ENCODE data around the gene KIF13A. TPM values are rescaled to one million over a fixed set of nuclear protein-coding genes. Genes with fewer than 3 reads are reported as not detected.

The KIF13A gene
- total RNA-seq, 1 experiment from 2014 or later, result 49.3 TPM

DNA sequence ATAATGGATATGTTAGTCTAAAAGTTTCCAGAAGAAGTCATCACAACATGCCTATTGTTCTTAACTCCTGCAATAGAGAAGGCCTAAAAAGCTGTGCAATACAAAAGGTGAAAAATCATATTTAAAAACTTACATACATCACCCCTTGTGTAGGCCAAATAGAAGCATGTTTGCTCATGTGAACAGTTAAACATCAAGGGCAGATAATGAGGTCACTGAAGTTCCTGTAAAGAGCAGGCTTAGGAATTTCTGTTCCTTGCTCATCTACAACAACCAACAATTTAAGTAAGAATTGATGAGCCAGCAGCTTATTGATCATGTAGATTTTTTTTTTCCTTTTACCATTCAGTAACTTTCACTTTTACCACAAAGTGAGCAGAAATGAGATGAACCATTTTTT, 273.3 kb downstream of the KIF13A start:
- DNase-seq (ENCODE audit: low read depth, low spot score), result no peak
- in situ Hi-C loops (cut with HindIII; ENCODE audit: low pct_unique_long_range_greater_than_20kb, low sequenced_read_pairs), result no loop called here
- H3K27me3 ChIP-seq (ENCODE audit: control insufficient read depth, insufficient read depth, low read length), result no peaks in the 10 kb centered on the region
- no TSS peak for BruUV-seq (replicated peaks)
- no peak overlapping the region for H3K4me3 ChIP-seq (ENCODE audit: low read depth in 2 of 2, low read length in 2 of 2)
- H3K36me3 ChIP-seq (ENCODE audit: control insufficient read depth, insufficient read depth, low read length), result no peaks in the 10 kb centered on the region
- TF ChIP-seq SIN3A (IDR thresholded peaks at IDR 0.05; ENCODE audit: borderline replicate concordance, insufficient read depth, low read depth, low read length) (no peak), TCF7L2 (IDR thresholded peaks at IDR 0.05; ENCODE audit: low read depth, low read length) (no peak), POLR2AphosphoS5 (IDR thresholded peaks at IDR 0.05; ENCODE audit: low read depth, low read length) (no peak)
- TF ChIP-seq, protein P1, sequence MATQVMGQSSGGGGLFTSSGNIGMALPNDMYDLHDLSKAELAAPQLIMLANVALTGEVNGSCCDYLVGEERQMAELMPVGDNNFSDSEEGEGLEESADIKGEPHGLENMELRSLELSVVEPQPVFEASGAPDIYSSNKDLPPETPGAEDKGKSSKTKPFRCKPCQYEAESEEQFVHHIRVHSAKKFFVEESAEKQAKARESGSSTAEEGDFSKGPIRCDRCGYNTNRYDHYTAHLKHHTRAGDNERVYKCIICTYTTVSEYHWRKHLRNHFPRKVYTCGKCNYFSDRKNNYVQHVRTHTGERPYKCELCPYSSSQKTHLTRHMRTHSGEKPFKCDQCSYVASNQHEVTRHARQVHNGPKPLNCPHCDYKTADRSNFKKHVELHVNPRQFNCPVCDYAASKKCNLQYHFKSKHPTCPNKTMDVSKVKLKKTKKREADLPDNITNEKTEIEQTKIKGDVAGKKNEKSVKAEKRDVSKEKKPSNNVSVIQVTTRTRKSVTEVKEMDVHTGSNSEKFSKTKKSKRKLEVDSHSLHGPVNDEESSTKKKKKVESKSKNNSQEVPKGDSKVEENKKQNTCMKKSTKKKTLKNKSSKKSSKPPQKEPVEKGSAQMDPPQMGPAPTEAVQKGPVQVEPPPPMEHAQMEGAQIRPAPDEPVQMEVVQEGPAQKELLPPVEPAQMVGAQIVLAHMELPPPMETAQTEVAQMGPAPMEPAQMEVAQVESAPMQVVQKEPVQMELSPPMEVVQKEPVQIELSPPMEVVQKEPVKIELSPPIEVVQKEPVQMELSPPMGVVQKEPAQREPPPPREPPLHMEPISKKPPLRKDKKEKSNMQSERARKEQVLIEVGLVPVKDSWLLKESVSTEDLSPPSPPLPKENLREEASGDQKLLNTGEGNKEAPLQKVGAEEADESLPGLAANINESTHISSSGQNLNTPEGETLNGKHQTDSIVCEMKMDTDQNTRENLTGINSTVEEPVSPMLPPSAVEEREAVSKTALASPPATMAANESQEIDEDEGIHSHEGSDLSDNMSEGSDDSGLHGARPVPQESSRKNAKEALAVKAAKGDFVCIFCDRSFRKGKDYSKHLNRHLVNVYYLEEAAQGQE (IDR thresholded peaks at IDR 0.05; ENCODE audit: insufficient read depth in 1 of 2, low read depth in 2 of 2, low read length in 1 of 2), result no peak
- TF ChIP-seq, protein P2, sequence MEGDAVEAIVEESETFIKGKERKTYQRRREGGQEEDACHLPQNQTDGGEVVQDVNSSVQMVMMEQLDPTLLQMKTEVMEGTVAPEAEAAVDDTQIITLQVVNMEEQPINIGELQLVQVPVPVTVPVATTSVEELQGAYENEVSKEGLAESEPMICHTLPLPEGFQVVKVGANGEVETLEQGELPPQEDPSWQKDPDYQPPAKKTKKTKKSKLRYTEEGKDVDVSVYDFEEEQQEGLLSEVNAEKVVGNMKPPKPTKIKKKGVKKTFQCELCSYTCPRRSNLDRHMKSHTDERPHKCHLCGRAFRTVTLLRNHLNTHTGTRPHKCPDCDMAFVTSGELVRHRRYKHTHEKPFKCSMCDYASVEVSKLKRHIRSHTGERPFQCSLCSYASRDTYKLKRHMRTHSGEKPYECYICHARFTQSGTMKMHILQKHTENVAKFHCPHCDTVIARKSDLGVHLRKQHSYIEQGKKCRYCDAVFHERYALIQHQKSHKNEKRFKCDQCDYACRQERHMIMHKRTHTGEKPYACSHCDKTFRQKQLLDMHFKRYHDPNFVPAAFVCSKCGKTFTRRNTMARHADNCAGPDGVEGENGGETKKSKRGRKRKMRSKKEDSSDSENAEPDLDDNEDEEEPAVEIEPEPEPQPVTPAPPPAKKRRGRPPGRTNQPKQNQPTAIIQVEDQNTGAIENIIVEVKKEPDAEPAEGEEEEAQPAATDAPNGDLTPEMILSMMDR (IDR thresholded peaks at IDR 0.05), result no peak
- no peak overlapping the region for H3K27ac ChIP-seq (ENCODE audit: low read length)
- no peak for ATAC-seq
- peaks cover 10% of the 10 kb centered on the region; the same call in 1 of the 2 replicates for H3K4me1 ChIP-seq (ENCODE audit: control insufficient read depth, insufficient read depth, low read length)
- POLR2A ChIA-PET, result interaction anchor here (0.6 to 0.7 kb wide), 3 partner anchors 13 to 33 kb away, joined by 3 to 6 read pairs (median 5); no protein-coding TSS in a partner anchor
- no peaks in the 10 kb centered on the region for H3K9me3 ChIP-seq (ENCODE audit: control insufficient read depth, insufficient read depth, low read depth, low read length)
- CTCF ChIA-PET, result interaction anchor here (0.6 kb wide), 1 partner anchor 13 kb away, joined by 3 read pairs; no protein-coding TSS in a partner anchor
- intact Hi-C loops (cut with micrococcal nuclease; ENCODE audit: unreplicated experiment), result no loop called here

DNA sequence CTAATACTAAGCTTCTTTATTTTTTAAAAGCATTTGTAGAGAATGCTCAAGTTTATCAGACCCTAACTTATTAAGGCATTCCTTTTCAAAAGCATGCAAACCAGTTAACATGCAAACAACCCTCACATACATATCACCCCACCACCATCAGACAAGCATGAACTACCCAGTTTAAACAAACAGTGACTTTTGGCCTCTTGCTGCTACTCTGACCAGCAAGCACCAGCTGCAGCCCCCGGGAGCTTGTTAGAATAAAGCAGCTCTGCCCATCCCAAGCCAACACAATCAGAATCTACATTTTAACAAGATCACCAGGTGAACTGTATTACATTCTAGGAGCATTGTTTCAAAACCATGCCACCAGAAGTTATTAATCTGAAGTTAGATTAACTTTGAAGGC, 274.9 kb downstream of the KIF13A start:
- BruUV-seq (replicated peaks), result no TSS peak
- in situ Hi-C loops (cut with HindIII; ENCODE audit: low pct_unique_long_range_greater_than_20kb, low sequenced_read_pairs), result no loop called here
- Histone ChIP-seq H3K4me3 (ENCODE audit: low read depth in 2 of 2, low read length in 2 of 2) (no peak overlapping the region), H3K36me3 (ENCODE audit: control insufficient read depth, insufficient read depth, low read length) (no peaks in the 10 kb centered on the region), H3K27ac (ENCODE audit: low read length) (no peak overlapping the region), H3K27me3 (ENCODE audit: control insufficient read depth, insufficient read depth, low read length) (no peaks in the 10 kb centered on the region), H3K9me3 (ENCODE audit: control insufficient read depth, insufficient read depth, low read depth, low read length) (no peaks in the 10 kb centered on the region), H3K4me1 (ENCODE audit: control insufficient read depth, insufficient read depth, low read length) (peaks cover 10% of the 10 kb centered on the region)
- POLR2A ChIA-PET, result interaction anchor here (0.6 kb wide), 1 partner anchor 34 kb away, joined by 3 read pairs; no protein-coding TSS in a partner anchor
- no peak for ATAC-seq
- CTCF ChIA-PET, result no interaction called here
- TF ChIP-seq POLR2AphosphoS5 (IDR thresholded peaks at IDR 0.05; ENCODE audit: low read depth, low read length) (no peak), TCF7L2 (IDR thresholded peaks at IDR 0.05; ENCODE audit: low read depth, low read length) (no peak), SIN3A (IDR thresholded peaks at IDR 0.05; ENCODE audit: borderline replicate concordance, insufficient read depth, low read depth, low read length) (no peak)
- TF ChIP-seq, protein P1 (IDR thresholded peaks at IDR 0.05; ENCODE audit: insufficient read depth in 1 of 2, low read depth in 2 of 2, low read length in 1 of 2), result no peak
- TF ChIP-seq, protein P2 (IDR thresholded peaks at IDR 0.05), result no peak
- intact Hi-C loops (cut with micrococcal nuclease; ENCODE audit: unreplicated experiment), result no loop called here
- DNase-seq (ENCODE audit: low read depth, low spot score), result no peak

All from Panc1 (cell line).